Activated CD4-positive, CD25-positive, alpha-beta regulatory T cell treated with anti-CD3 and anti-CD28 coated beads, Interleukin-2, amount 50 U/mL, for 72 hours (primary cell): Measurements from ENCODE around the gene DCLRE1C.
"Not testable (repeated sequence)": the region's sequence is repeated elsewhere in the genome, so short reads cannot be mapped to it uniquely, and the experiment has no call there.

ENCODE experiments used
- DNase-seq: peaks from one replicate; pipeline ENCODE4 v3.0.0; 2021

DCLRE1C gene

GRCh38 chr10:14942950-14943338 is 11.0 kb downstream of the DCLRE1C start:
- not testable (repeated sequence) for DNase-seq

- DNase-seq: not testable (repeated sequence)
Observed at GRCh38 chr10:14942147-14942949, 11.5 kb downstream of the DCLRE1C start.

- not testable (repeated sequence) for DNase-seq
Observed at GRCh38 chr10:14938971-14939370, 14.9 kb downstream of the DCLRE1C start.

- no peak for DNase-seq
Observed at GRCh38 chr10:14936584-14936983, 17.3 kb downstream of the DCLRE1C start.

GRCh38 chr10:14930610-14931009 is 23.3 kb downstream of the DCLRE1C start:
- no peak for DNase-seq

- no peak for DNase-seq
Observed at GRCh38 chr10:14926722-14927416, 27.0 kb downstream of the DCLRE1C start.

- no peak for DNase-seq
Observed at GRCh38 chr10:14926061-14926470, 27.8 kb downstream of the DCLRE1C start.

GRCh38 chr10:14925268-14925667 is 28.6 kb downstream of the DCLRE1C start:
- DNase-seq: no peak

- DNase-seq: no peak
Observed at GRCh38 chr10:14924013-14924412, 29.9 kb downstream of the DCLRE1C start.

GRCh38 chr10:14918964-14919363 is 34.9 kb downstream of the DCLRE1C start:
- DNase-seq: no peak

- no peak for DNase-seq
Observed at GRCh38 chr10:14917827-14918226, 36.1 kb downstream of the DCLRE1C start.

- DNase-seq: no peak
Observed at GRCh38 chr10:14916600-14916999, 37.3 kb downstream of the DCLRE1C start.

- DNase-seq: no peak
Observed at GRCh38 chr10:14911801-14912200, 42.1 kb downstream of the DCLRE1C start.

- DNase-seq: no peak
Observed at GRCh38 chr10:14910953-14911352, 42.9 kb downstream of the DCLRE1C start.

GRCh38 chr10:14909101-14909500 is 44.8 kb downstream of the DCLRE1C start:
- DNase-seq: no peak

GRCh38 chr10:14907591-14907990 is 46.3 kb downstream of the DCLRE1C start:
- DNase-seq: not testable (repeated sequence)

GRCh38 chr10:14906765-14907164 is 47.1 kb downstream of the DCLRE1C start:
- no peak for DNase-seq

- no peak for DNase-seq
Observed at GRCh38 chr10:14905890-14906289, 48.0 kb downstream of the DCLRE1C start.

GRCh38 chr10:14904864-14905263 is 49.0 kb downstream of the DCLRE1C start:
- no peak for DNase-seq

GRCh38 chr10:14904316-14904732 is 49.6 kb downstream of the DCLRE1C start:
- DNase-seq: no peak

GRCh38 chr10:14891151-14891550 is 62.7 kb downstream of the DCLRE1C start:
- no peak for DNase-seq

- DNase-seq: no peak
Observed at GRCh38 chr10:14889318-14889717, 64.6 kb downstream of the DCLRE1C start.

GRCh38 chr10:14884082-14884481 is 69.8 kb downstream of the DCLRE1C start:
- no peak for DNase-seq

- DNase-seq: no peak
Observed at GRCh38 chr10:14880229-14880628, 73.7 kb downstream of the DCLRE1C start.

GRCh38 chr10:14879928-14880193 is 74.0 kb downstream of the DCLRE1C start:
- no peak for DNase-seq
